ENCODE data around the gene ASXL1.

Gene ASXL1

GRCh38 chr20:32357869-32358631 is at the start of gene ASXL1:
Gene ASXL1 (plus strand): TSS chr20:32358331. CDS start chr20:32358776, 445 bp downstream.
- Histone ChIP-seq H3K4me1 (peaks cover 7% of the 10 kb centered on the region), H3K4me3 (ENCODE audit: low read depth, low read length) (peak within 1 kb of the TSS; percentile 96), H2AFZ (peak within 1 kb of the TSS; percentile 87), H3K9me3 (ENCODE audit: control insufficient read depth, low read length) (no peaks in the 10 kb centered on the region), H3K79me2 (peaks cover 7% of the 10 kb centered on the region), H3K9ac (peak within 1 kb of the TSS; percentile 87), H3K27ac (peak within 1 kb of the TSS; percentile 97), H3K27me3 (ENCODE audit: control insufficient read depth, insufficient read depth, low read length) (no peaks in the 10 kb centered on the region), H3K36me3 (ENCODE audit: control insufficient read depth, insufficient read depth, low read length) (no peaks in the 10 kb centered on the region), H3K4me2 (ENCODE audit: low read length) (peak within 1 kb of the TSS; percentile 98)
- no peak for TF ChIP-seq CTCF (IDR thresholded peaks at IDR 0.05)

- no peak for TF ChIP-seq CTCF (IDR thresholded peaks at IDR 0.05)
- H3K4me3 ChIP-seq (ENCODE audit: low read depth, low read length) = no peak overlapping the region
- no peaks in the 10 kb centered on the region for H3K4me1 ChIP-seq
- H2AFZ ChIP-seq = no peak overlapping the region
- H3K27ac ChIP-seq = no peak overlapping the region
- H3K27me3 ChIP-seq (ENCODE audit: control insufficient read depth, insufficient read depth, low read length) = no peaks in the 10 kb centered on the region
- H3K36me3 ChIP-seq (ENCODE audit: control insufficient read depth, insufficient read depth, low read length) = no peaks in the 10 kb centered on the region
- H3K9ac ChIP-seq = no peak overlapping the region
- no peak overlapping the region for H3K4me2 ChIP-seq (ENCODE audit: low read length)
- no peaks in the 10 kb centered on the region for H3K9me3 ChIP-seq (ENCODE audit: control insufficient read depth, low read length)
- H3K79me2 ChIP-seq = peaks cover 18% of the 10 kb centered on the region
Observed at GRCh38 chr20:32312718-32313424, 45.3 kb upstream of the ASXL1 start.

- no peak overlapping the region for H3K4me3 ChIP-seq (ENCODE audit: low read depth, low read length)
- H3K27me3 ChIP-seq (ENCODE audit: control insufficient read depth, insufficient read depth, low read length) = no peaks in the 10 kb centered on the region
- H3K4me2 ChIP-seq (ENCODE audit: low read length) = no peak overlapping the region
- H3K4me1 ChIP-seq = no peaks in the 10 kb centered on the region
- H3K9me3 ChIP-seq (ENCODE audit: control insufficient read depth, low read length) = no peaks in the 10 kb centered on the region
- no peak overlapping the region for H3K27ac ChIP-seq
- no peak for TF ChIP-seq CTCF (IDR thresholded peaks at IDR 0.05)
- H2AFZ ChIP-seq = no peak overlapping the region
- no peaks in the 10 kb centered on the region for H3K36me3 ChIP-seq (ENCODE audit: control insufficient read depth, insufficient read depth, low read length)
- H3K9ac ChIP-seq = no peak overlapping the region
- H3K79me2 ChIP-seq = peaks cover 18% of the 10 kb centered on the region
Observed at GRCh38 chr20:32314768-32315167, 43.4 kb upstream of the ASXL1 start.

GRCh38 chr20:32315399-32315798 is 42.7 kb upstream of the ASXL1 start:
- Histone ChIP-seq H3K27ac (no peak overlapping the region), H3K79me2 (peaks cover 12% of the 10 kb centered on the region), H3K9me3 (ENCODE audit: control insufficient read depth, low read length) (no peaks in the 10 kb centered on the region), H3K9ac (no peak overlapping the region), H3K36me3 (ENCODE audit: control insufficient read depth, insufficient read depth, low read length) (no peaks in the 10 kb centered on the region), H3K4me3 (ENCODE audit: low read depth, low read length) (no peak overlapping the region), H3K4me2 (ENCODE audit: low read length) (no peak overlapping the region), H3K27me3 (ENCODE audit: control insufficient read depth, insufficient read depth, low read length) (no peaks in the 10 kb centered on the region), H2AFZ (no peak overlapping the region), H3K4me1 (no peaks in the 10 kb centered on the region)
- TF ChIP-seq CTCF (IDR thresholded peaks at IDR 0.05) = no peak

All from parathyroid adenoma (tissue), 2 donors.